NCI-H748 (cell line): ENCODE measurements around the gene HSPG2.
A peak's percentile ranks its signal among the peaks of the same experiment; 100 is the strongest.
"Not testable (repeated sequence)": the region's sequence is repeated elsewhere in the genome, so short reads cannot be mapped to it uniquely, and the experiment has no call there.

Experiments
- DNase-seq: peaks from one replicate; lab custom pipeline; 2025; ENCODE audit not compliant: unreplicated experiment; lab: John Stamatoyannopoulos, UW

Gene HSPG2

GRCh38 chr1:21956720-21957552 is 19.8 kb upstream of the HSPG2 start:
- no peak for DNase-seq

- no peak for DNase-seq
Measured at GRCh38 chr1:21955501-21956281, 18.6 kb upstream of the HSPG2 start.

- no peak for DNase-seq
Measured at GRCh38 chr1:21955058-21955457, 17.9 kb upstream of the HSPG2 start.

- DNase-seq = no peak
Measured at GRCh38 chr1:21952786-21953520, 15.8 kb upstream of the HSPG2 start.

- no peak for DNase-seq
Measured at GRCh38 chr1:21951226-21951870, 14.2 kb upstream of the HSPG2 start.

GRCh38 chr1:21950734-21951133 is 13.6 kb upstream of the HSPG2 start:
- no peak for DNase-seq

- DNase-seq = peak; percentile 11
Measured at GRCh38 chr1:21946836-21947587, 9.9 kb upstream of the HSPG2 start.

GRCh38 chr1:21944733-21945073 is 7.6 kb upstream of the HSPG2 start:
- no peak for DNase-seq

GRCh38 chr1:21942959-21943640 is 6.0 kb upstream of the HSPG2 start:
- DNase-seq = not testable (repeated sequence)

- no peak for DNase-seq
Measured at GRCh38 chr1:21942464-21942863, 5.4 kb upstream of the HSPG2 start.

GRCh38 chr1:21941370-21941769 is 4.3 kb upstream of the HSPG2 start:
- no peak for DNase-seq

GRCh38 chr1:21940492-21940891 is 3.4 kb upstream of the HSPG2 start:
- DNase-seq = no peak

- DNase-seq = no peak
Measured at GRCh38 chr1:21939650-21940374, 2.7 kb upstream of the HSPG2 start.

- DNase-seq = no peak
Measured at GRCh38 chr1:21938732-21939538, 1.8 kb upstream of the HSPG2 start.

- no peak for DNase-seq
Measured at GRCh38 chr1:21937372-21938121, 437 bp upstream of the HSPG2 start.

GRCh38 chr1:21936366-21937031 is 611 bp downstream of the HSPG2 start:
- DNase-seq = no peak

- no peak for DNase-seq
Measured at GRCh38 chr1:21935891-21936365, 1.2 kb downstream of the HSPG2 start.
